NCI-H524 treated with DMSO at 0.1 percent for 48 hours (cell line): ENCODE results near the gene MR1.

Source experiments
- DNase-seq: peaks from one replicate; lab custom pipeline; 2025; lab: John Stamatoyannopoulos, UW

Gene MR1

DNA sequence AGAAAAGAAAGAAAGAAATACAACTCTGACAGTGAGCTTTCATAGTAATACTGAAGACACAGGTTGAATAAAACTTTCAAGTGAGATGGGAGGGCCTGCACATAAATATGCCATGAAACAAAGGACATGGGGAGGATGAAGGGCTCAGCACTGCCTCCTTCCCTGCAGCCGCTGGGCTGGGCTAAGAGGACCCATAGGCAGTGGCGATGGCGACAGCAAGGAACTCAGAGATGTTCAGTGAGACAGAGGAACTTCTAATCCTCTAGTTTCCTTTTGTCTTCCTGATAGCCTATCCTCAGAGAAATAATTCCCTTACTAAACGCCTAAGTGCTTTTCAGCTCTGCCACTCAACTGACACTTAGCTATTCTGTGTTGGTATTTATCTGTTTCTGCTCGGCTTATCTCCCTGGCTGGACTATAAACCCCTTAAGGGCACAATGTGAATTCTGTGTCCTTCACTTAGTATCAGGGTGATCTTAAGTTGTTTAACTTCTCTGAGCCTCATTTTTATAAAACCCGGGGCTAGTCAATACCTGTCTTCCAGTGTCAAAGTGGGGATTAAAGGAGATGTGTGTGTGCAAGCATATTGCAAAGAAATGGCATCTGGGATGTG is 30.3 kb downstream of the MR1 start:
- DNase-seq = peak; percentile 61

DNA sequence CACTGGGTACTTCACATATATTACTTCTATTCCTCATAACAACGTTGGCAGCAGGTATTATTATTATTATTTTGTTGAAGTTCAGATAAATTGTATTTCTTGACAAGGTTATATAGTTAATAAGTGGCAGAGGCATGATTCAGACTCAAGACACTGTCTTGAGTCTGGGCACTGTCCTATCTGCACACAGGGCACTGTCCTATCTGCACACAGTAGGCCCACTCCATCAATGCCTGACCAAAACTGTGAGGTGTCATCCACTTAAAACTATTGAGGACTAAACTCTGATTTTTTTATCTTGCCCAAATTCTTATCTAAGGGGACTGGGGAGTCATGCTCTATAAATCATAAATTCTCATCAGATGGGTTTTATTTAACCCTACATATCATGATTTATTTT is 30.9 kb downstream of the MR1 start:
- DNase-seq = no peak

DNA sequence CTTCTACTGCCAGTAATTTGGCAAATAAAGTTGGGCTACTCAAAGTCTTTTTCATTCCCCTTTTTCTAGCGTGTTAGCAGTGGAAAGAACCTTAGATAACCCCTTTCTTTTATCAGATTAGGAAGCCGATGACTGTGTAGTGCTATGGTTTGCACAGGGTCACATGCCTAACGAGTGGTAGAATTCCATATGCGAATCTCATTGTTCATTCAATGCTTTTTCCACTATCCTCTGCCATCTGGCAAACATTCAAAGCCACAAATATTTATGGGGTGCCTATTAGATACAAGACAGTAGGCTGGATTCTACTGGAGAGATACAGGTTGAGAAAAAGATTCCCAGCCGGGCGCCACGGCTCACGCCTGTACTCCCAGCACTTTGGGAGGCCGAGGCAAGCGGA is 39.9 kb downstream of the MR1 start:
- DNase-seq = no peak

DNA sequence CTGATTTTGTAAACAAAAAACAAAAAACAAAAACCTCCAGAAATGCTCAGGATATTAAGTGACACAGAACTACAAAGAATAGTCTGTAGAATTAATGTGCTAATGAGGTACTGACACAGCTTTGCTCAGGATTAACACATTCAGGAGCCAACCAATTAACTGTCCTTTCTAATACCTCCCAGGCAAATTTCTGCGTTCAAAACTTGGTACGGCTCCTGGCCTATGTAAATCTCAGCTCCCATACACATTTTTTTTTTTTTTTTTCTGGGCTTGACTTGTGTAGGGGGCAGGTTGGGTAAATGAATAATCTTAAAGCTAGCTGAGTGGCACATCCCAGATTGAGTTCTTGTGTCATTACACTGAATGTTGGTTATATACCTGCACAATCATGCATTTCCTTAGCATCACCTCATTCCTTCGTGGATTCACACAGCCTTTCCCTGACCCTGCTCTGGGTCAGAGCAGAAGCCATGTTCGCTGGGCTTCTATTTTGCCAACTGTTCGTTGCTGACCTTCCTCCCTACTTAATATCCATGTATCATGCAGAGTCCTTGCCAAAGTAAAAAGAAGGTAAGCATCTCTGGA is 42.1 kb downstream of the MR1 start:
- DNase-seq = no peak

DNA sequence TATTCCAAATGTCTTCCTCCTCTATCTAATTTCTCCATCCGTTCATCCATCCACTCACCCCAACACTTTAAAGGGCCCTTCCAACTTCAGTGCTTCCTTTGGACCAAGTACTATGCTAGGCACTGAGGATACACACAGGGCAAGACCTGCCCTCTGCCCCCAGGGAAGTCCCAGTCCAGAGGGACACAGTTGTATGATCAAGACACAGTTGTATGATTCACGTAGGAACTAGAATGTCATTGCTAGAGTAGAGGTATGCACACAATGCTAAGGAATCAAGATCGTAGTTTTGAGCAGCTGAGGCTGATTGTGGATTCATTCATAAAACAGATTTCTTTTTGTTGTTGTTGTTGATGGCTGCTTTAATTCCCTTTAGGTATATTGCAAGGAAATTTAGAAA is 43.1 kb downstream of the MR1 start:
- no peak for DNase-seq

DNA sequence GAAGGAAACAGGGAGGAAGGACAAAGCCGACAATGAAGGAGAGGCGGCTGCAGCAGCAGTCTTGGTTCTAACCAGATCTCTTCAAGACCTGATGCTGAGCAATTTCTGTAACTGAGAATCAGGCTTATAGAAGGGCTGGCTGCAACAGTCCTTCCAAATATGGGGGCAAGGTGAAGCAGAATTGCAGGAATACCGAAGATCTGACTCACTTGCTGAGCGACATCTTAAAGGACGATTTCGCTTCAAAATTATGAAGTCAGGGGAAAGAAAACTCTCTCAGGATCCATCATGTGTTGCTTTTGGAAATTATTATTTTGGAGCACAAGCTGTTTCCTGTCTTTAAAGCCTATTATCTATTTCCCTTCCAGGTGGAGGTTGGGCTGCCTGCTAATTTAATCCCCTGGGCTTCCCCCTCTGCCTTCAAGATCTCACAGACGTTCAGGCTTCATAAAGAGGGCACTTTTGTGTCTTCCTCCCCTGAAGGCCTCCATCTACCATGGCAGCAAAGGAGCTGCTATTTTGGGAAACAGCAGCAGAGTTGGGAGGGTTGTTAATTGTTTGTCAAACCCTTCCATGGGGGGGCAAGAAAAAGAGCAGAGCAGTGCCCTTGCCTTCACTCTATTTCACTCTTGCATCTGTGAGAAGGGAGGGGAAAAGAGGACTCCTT is 43.9 kb downstream of the MR1 start:
- peak; percentile 26 for DNase-seq

DNA sequence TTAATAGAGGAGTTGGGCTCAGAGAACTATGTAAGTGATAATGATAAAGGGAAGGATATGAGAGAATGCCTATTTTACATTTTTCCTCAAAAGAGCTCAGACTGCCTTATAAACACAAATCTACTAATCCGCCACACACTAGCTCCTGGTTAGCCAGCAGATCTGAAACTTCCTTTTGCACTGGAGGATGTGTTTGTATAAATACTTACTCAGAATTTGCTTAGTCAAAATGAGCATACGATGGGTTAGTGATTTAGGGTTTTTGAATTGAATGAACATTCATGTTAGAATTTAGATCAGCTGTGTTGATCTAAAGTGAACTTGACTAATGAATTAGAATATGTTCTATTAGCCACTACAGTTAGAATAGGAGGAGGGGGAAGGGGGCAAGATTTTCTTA is 45.6 kb downstream of the MR1 start:
- no peak for DNase-seq

DNA sequence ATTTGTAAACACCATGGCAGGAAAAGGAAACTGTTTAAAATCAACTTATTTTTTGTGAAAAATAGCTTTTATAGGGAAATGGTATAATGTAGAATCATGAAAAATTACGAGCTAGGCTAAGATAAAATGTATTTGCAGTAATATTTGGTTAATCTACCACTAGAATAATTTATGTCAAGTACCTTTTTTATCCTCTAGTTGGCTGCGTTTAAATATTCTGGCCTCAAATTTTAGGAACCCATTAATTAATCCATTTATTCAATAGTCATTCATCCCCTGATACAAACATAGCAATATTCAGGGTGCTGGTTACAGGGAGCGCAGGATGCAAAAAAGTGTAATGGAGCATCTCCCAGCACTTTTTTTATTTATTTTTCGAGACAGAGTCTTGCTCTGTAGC is 46.1 kb downstream of the MR1 start:
- DNase-seq = no peak

DNA sequence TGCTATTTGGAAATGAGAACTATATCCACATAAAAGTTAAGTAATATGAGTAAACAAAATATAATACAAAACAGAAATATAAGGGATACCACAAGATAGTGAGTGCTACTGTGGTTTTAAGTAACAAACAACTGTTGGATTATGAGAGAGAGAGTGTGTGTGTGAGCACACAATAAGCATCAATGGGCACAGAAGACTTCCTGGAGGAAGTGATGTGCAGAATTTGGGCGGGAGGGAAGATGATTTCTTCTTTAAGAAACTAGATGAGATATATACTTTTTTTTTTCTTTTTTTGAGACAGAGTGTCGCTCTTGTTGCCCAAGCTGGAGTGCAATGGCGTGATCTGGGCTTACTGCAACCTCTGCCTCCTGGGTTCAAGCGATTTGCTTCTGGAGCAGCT is 46.8 kb downstream of the MR1 start:
- DNase-seq = no peak

DNA sequence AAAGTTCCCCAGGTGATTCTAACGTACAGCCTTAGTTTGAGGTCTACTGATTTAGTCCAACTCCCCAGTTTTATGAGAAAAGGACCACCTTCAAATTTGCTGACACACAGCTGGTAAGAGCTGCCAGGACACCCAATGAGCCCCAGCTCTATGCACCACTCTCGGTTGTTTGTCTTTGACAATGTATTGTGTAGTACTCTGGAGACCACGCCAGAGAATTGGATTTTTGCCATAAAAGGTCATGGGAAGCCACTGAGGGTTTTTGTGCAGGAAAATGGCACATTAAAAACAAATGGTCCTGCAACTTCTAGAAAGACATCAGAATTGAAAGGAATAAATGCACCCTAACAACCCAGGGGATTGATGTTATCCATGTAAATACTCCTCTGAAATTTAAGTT is 47.6 kb downstream of the MR1 start:
- DNase-seq = no peak

DNA sequence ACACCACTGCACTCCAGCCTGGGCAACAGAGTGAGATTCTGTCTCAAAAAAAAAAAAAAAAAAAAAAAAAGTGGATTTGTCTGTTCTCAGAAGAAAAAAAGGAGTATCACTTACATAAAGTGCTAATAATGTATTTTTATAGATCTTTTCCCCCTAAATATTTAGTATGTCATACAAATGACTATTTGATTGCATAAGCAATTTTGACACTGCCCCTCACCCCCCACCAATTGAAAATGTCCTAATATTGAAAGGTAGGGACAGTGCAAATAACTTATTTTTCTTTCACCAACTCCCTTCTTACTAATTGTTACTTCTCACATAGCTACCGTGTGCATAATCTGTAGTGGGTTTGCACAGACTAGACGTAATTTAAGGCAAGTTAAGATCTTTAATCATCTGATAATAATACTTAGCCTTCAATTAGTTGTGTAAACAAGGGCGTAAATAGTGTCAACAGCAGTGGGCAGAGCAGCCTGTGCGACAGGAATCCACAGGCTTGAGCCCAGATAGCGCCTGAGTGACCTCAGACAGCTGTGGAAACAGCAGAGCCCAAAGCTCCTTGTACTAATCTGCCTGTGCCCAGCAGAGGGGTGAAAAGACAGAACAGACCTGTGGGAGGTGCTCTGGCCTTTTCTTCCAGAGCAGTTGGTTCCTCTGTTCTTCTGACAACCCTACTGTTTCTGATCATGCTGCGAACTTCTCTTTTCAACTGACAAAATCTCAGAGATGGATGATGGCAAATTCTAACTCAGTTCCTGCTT is 50.2 kb downstream of the MR1 start:
- DNase-seq = peak; percentile 62

DNA sequence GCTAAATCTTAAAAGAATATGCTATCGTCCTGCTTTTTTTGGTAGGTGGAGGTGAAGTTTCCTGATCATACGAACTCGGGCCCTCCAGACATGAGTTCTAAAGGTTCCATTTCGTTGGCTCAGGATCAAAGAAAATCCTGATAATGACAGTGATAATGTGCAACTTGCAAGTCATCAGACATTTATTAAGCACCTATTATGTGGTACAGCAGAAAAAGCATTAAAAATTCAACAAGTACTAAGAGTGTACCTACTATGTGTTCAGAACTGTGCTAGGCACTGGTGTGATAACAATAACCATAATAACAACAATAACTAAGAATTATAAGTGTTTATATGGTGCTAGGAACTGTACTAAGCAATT is 50.8 kb downstream of the MR1 start:
- DNase-seq = no peak

DNA sequence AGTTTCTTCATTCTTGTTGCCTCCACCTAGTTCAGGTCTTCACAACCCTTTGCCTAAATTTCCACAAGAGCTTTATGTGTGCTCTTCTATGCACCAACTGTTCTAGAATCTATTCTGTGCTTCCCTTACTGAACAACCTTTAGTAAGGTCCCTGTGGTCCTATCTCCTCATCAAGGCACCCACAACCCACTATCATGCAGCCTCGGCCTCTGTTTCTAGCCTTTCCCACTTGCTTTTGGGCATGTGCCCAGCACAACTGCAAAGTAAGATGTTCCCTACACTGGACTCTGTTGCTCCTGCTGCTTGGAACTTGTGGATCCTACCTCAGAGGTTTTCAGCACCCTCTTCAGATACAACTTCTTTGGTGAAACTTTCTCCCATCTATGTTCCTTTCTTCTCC is 52.3 kb downstream of the MR1 start:
- no peak for DNase-seq

DNA sequence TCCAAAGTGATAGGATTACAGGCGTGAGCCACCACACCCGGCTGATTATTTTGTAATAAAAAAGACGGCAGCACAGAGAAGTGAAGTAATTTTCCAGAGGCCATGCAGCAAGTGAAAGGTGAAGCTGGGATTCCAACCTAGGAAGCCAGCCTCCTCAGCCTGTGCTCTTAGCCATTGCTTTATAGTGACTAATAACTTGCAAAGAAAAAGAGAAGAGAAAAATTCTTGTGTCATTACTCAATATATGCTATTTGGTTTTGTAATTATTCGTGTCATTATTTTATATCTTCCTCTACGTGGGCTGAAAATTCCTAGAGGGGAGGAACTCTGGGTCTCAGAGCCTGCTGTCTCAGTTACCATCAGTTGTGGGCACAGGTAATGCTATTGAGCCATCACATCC is 53.1 kb downstream of the MR1 start:
- DNase-seq = no peak

DNA sequence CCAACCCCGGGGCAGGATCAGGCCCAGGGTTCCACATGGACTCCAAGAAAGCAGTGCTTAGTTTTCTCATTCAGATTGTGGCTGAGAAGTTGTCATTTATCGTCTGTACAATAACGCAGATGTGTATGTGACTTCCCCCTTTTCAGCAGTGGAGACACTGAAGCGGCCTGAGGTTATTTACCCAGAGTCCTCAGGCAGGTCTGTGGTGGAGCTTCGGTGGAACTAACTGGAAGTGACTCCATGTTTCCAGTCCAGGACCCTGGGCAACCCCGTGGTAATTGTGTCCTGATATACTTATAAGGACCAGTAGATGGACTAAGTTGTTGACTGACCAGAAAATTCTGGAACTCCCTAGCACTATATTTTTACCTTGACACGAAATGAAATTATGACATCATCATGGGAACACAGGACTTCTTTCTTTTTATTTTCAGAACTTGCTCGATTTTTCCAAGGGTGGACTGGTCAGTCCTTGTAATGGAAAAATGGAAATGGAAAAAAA is 53.7 kb downstream of the MR1 start:
- no peak for DNase-seq

DNA sequence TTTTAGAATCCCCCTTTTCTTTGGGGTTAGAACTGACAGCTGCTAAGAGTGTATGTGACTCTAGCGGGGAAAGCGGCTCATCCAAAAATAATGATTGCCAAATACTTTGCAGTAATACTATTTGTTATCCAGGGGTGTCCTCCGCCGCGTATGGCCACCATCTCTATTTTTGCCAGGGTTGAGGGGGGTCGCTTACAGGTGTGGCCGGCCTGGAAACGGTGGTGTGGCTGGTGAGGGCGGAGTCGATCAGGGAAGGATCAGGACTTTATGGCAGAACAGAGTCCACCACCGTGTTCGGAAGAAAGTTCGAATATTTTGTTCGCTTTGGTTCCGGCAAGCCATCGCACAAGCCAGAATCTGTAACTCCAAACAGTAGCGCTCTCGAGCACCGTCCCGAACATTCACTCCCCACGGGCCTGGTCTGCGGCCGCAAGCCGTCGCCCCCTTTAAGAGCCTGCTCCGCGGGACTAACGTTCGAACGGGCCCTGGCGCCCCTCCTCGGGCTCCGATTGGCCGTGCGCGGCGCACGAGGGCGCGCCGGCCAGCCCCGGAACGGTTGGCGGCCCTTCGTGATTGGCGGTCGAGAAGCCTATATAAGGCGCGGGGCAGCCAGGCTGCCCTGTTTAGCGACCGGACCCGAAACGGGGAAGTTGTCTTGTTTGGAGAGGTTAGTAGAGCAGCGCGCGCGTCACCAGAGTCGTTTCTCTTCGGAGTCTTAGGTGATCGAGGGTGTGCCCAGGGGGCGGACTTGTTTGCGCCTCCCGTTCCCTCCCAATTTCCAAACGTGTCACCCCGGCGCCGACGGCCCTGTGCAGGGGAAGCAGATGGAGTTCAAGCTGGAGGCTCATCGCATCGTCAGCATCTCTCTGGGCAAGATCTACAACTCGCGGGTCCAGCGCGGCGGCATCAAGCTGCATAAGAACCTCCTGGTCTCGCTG is 54.6 kb downstream of the MR1 start, which contains the start of gene IER5:
TSS of gene IER5 (plus strand) at position 622 of the 938 bp plus-strand sequence. CDS start at position 825, 203 bp downstream.
- DNase-seq = peak; percentile 70

DNA sequence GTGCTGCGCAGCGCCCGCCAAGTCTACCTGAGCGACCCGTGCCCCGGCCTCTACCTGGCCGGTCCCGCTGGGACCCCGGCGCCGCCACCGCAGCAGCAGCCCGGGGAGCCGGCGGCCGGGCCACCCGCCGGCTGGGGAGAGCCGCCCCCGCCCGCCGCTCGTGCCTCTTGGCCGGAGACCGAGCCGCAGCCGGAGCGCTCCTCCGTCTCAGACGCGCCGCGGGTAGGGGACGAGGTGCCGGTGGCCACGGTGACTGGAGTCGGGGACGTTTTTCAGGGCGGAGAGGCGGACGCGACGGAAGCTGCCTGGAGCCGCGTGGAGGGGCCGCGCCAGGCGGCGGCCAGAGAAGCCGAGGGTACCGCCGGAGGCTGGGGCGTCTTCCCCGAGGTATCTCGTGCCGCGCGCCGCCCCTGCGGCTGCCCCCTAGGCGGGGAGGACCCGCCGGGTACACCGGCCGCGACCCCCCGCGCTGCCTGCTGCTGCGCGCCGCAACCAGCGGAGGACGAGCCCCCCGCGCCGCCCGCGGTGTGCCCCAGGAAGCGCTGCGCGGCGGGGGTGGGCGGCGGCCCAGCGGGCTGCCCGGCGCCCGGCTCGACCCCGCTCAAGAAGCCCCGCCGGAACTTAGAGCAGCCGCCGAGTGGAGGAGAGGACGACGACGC is 55.4 kb downstream of the MR1 start:
- DNase-seq = no peak

DNA sequence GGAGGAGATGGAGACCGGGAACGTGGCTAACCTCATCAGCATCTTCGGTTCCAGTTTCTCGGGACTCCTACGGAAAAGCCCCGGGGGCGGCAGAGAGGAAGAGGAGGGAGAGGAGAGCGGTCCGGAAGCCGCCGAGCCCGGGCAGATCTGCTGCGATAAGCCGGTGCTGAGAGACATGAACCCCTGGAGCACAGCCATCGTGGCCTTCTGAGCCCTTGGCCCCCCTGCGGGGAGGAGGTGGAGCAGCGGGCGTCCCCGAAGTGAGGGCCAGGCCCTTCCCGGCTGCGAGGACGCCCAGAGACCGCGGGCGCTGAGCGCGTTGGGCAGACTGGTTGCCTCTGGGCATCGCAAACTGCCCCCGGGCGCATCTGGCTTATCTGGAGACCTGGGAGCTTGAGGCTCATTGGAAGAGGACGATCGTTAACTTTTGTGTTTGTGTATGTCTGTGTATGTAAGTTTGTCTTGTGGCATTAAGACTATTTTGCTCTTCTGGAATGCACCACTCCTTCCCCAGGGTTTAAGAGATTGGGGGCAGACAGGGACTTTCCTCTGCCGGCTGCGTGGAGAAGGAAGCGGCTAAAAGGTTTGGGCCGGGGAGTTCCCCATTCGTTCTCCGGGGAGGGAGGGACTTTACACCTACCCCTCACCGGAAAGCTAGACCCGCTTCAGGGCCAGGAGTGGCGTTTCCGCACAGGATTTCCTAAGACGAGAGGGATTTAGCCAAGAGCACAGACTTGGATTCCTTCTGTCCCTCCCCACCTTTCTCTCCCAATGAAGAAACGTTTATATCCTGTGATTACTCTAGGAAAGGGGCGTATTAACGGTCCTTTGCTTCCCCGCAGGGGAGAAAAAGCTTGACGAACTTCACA is 56.1 kb downstream of the MR1 start:
- DNase-seq = peak; percentile 20

DNA sequence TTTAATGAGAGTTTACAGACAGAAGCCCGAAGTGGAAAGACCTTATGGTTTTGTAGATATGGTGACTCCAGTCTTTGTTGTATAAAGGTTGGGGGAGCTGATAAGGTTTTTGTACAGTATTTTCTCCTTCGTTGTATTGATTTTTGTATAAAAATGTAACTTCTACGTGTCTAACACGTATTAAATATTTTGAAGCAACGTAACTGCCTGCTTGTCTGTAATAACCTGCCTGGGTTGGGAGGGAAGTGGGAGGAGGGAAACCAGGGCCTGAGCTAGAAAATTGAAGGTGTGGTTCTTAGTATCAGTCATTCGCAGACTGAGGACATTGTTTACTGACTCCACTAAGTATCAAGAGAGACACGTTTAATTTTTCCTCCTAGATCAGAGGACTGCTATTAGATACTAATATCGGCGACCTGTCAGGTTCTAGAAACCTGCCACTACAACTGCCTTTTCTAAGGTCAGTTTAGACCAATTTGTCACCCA is 56.9 kb downstream of the MR1 start:
- DNase-seq = no peak
